K562 (cell line): ENCODE measurements around the gene HAUS1.

Experiments used
- ETS2 ChIP-seq: IDR thresholded peaks from 2 replicates; pipeline ENCODE4 v1.6.1; 2016; ENCODE audit warnings: borderline replicate concordance, missing genetic modification characterization, mild to moderate bottlenecking, moderate library complexity, missing compliant biosample characterization; ENCODE audit not compliant: poor library complexity, severe bottlenecking
- EZH2 ChIP-seq: IDR thresholded peaks from 2 replicates; pipeline ENCODE4 v1.6.1; 2012; ENCODE audit warnings: low read depth, mild to moderate bottlenecking, inconsistent platforms, low read length, borderline replicate concordance
- FOXK1 ChIP-seq: sonication (generic); formaldehyde crosslinking; IDR thresholded peaks from 2 replicates; pipeline ENCODE4 v1.8.0; 2022; ENCODE audit warnings: missing genetic modification reagents, mild to moderate bottlenecking, borderline replicate concordance
- KLF1 ChIP-seq: fragments of 450-650 bp; IDR thresholded peaks from 2 replicates; pipeline ENCODE4 v1.6.1; 2016; ENCODE audit warnings: missing genetic modification characterization, missing compliant biosample characterization
- MBD1 ChIP-seq: fragments of 250-450 bp; sonication (Bioruptor Pico); IDR thresholded peaks from 2 replicates; pipeline ENCODE4 v1.8.0; 2022; ENCODE audit warnings: inconsistent platforms
- MYNN ChIP-seq, 2 experiments: sonication (generic); formaldehyde crosslinking in 1 of 2; IDR thresholded peaks; 2 replicates each; pipeline versions ENCODE4 v1.5.0 to v1.6.1; 2016 to 2020; ENCODE audit warnings: antibody characterized with exemption in 1 of 2, missing genetic modification reagents in 1 of 2
- NR3C1 ChIP-seq: sonication (generic); formaldehyde crosslinking; IDR thresholded peaks from 2 replicates; pipeline ENCODE4 v1.8.1; 2022; ENCODE audit warnings: missing genetic modification reagents
- SMAD3 ChIP-seq: fragments of 450-650 bp; formaldehyde crosslinking; conservative IDR thresholded peaks from 2 replicates; pipeline ENCODE4 v1.4.0; 2020; ENCODE audit warnings: mild to moderate bottlenecking
- SMARCB1 ChIP-seq: IDR thresholded peaks from 2 replicates; pipeline ENCODE4 v1.6.1; 2011; ENCODE audit warnings: improper control_type of control experiment, low read depth; ENCODE audit not compliant: insufficient read length
- TF ChIP-seq, protein P1 (sequence below), 3 experiments: IDR thresholded peaks in 2 of 3; conservative IDR thresholded peaks in 1 of 3; 2 replicates each; pipeline ENCODE4 v1.5.1; 2011 to 2012; ENCODE audit warnings: low read length in 3 of 3, mild to moderate bottlenecking in 3 of 3, control low read depth in 2 of 3, improper control_type of control experiment in 1 of 3, inconsistent platforms in 1 of 3, low read depth in 1 of 3, mixed read lengths in 1 of 3, moderate library complexity in 1 of 3; ENCODE audit not compliant: insufficient read depth in 2 of 3

GRCh38 chr18:46071653-46072375, 32.4 kb upstream of the HAUS1 start, which contains the start of gene PSTPIP2:
- no peak for TF ChIP-seq FOXK1 (CRISPR knock-in tag)
- TF ChIP-seq MYNN (IDR thresholded peaks at IDR 0.05): no peak
- TF ChIP-seq MYNN (CRISPR knock-in tag; IDR thresholded peaks at IDR 0.05): no peak
- no peak for TF ChIP-seq ETS2
- no peak for TF ChIP-seq EZH2
- TF ChIP-seq NR3C1 (CRISPR knock-in tag): no peak
- TF ChIP-seq SMARCB1: no peak
- TF ChIP-seq, protein P1, sequence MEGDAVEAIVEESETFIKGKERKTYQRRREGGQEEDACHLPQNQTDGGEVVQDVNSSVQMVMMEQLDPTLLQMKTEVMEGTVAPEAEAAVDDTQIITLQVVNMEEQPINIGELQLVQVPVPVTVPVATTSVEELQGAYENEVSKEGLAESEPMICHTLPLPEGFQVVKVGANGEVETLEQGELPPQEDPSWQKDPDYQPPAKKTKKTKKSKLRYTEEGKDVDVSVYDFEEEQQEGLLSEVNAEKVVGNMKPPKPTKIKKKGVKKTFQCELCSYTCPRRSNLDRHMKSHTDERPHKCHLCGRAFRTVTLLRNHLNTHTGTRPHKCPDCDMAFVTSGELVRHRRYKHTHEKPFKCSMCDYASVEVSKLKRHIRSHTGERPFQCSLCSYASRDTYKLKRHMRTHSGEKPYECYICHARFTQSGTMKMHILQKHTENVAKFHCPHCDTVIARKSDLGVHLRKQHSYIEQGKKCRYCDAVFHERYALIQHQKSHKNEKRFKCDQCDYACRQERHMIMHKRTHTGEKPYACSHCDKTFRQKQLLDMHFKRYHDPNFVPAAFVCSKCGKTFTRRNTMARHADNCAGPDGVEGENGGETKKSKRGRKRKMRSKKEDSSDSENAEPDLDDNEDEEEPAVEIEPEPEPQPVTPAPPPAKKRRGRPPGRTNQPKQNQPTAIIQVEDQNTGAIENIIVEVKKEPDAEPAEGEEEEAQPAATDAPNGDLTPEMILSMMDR (IDR thresholded peaks at IDR 0.05 in 2 of 3, conservative IDR thresholded peaks at IDR 0.05 in 1 of 3; ENCODE audit: insufficient read depth in 2 of 3, low read depth in 1 of 3, low read length in 3 of 3): no peak
- no peak for TF ChIP-seq MBD1 (CRISPR knock-in tag)
- TF ChIP-seq SMAD3 (CRISPR knock-in tag): no peak
- TF ChIP-seq KLF1 (tag): no peak
